GM19035 (cell line): Measurements from ENCODE around the gene ACE.

ENCODE experiments used
- ATAC-seq: cut with Tn5 transposase; IDR thresholded peaks from one replicate; pipeline ENCODE4 v1.9.1; 2021; ENCODE audit not compliant: unreplicated experiment

Gene ACE

GRCh38 chr17:63490858-63491400 is 14.1 kb downstream of the ACE start:
- ATAC-seq = no peak

- ATAC-seq = no peak
Measured at GRCh38 chr17:63491413-63491812, 14.6 kb downstream of the ACE start.

GRCh38 chr17:63491977-63492618 is 15.2 kb downstream of the ACE start:
- ATAC-seq = no peak

GRCh38 chr17:63492940-63493339 is 16.1 kb downstream of the ACE start:
- ATAC-seq = no peak

GRCh38 chr17:63493411-63493810 is 16.6 kb downstream of the ACE start:
- ATAC-seq = no peak

- no peak for ATAC-seq
Measured at GRCh38 chr17:63494300-63494928, 17.6 kb downstream of the ACE start.

- no peak for ATAC-seq
Measured at GRCh38 chr17:63495491-63495890, 18.6 kb downstream of the ACE start.

- ATAC-seq = no peak
Measured at GRCh38 chr17:63496177-63496576, 19.3 kb downstream of the ACE start.

GRCh38 chr17:63496663-63497400 is 20.0 kb downstream of the ACE start:
- no peak for ATAC-seq

GRCh38 chr17:63497708-63498483 is 21.0 kb downstream of the ACE start:
- no peak for ATAC-seq

- ATAC-seq = no peak
Measured at GRCh38 chr17:63498626-63499195, 21.9 kb downstream of the ACE start.

GRCh38 chr17:63500543-63501390 is 23.9 kb downstream of the ACE start:
- no peak for ATAC-seq

- no peak for ATAC-seq
Measured at GRCh38 chr17:63503341-63503705, 26.5 kb downstream of the ACE start.

- ATAC-seq = no peak
Measured at GRCh38 chr17:63504261-63504660, 27.4 kb downstream of the ACE start.

GRCh38 chr17:63505341-63505740 is 28.5 kb downstream of the ACE start:
- no peak for ATAC-seq

GRCh38 chr17:63506627-63507026 is 29.8 kb downstream of the ACE start:
- no peak for ATAC-seq

- no peak for ATAC-seq
Measured at GRCh38 chr17:63511331-63511730, 34.5 kb downstream of the ACE start.

- no peak for ATAC-seq
Measured at GRCh38 chr17:63512388-63512787, 35.5 kb downstream of the ACE start.

GRCh38 chr17:63512896-63513644 is 36.2 kb downstream of the ACE start:
- ATAC-seq = no peak
